GM12891 (cell line): ENCODE data around the gene FAM184A.

ENCODE experiments used
- PAX5 ChIP-seq: IDR thresholded peaks from 2 replicates; pipeline ENCODE4 v1.6.1; 2011; ENCODE audit warnings: low read length, moderate library complexity, mild to moderate bottlenecking; ENCODE audit not compliant: insufficient read depth, severe bottlenecking
- POLR2A ChIP-seq: IDR thresholded peaks from 2 replicates; pipeline ENCODE4 v1.6.1; 2011; ENCODE audit warnings: low read depth, low read length, control low read depth
- POLR2AphosphoS5 ChIP-seq: IDR thresholded peaks from 2 replicates; pipeline ENCODE4 v1.6.1; 2011; ENCODE audit warnings: low read depth, low read length, control low read depth
- POU2F2 ChIP-seq: IDR thresholded peaks from 2 replicates; pipeline ENCODE4 v1.6.1; 2011; ENCODE audit warnings: low read depth, mild to moderate bottlenecking, control low read depth, low read length, moderate library complexity
- SPI1 ChIP-seq: IDR thresholded peaks from 2 replicates; pipeline ENCODE4 v1.6.1; 2011; ENCODE audit warnings: low read depth, low read length, control low read depth
- TAF1 ChIP-seq: IDR thresholded peaks from 2 replicates; pipeline ENCODE4 v1.6.1; 2011; ENCODE audit warnings: low read depth, low read length, control low read depth

- TF ChIP-seq SPI1 (no peak), POLR2AphosphoS5 (no peak), TAF1 (no peak), POLR2A (no peak), POU2F2 (no peak), PAX5 (no peak)
Observed at GRCh38 chr6:118993803-118994251, 84.6 kb downstream of the FAM184A start.
